Spinal cord (tissue), 10 donors: Measurements from ENCODE around the gene WDR6. TPM values are rescaled to one million over a fixed set of nuclear protein-coding genes. Genes with fewer than 3 reads are reported as not detected.

Experiments used
- DNase-seq, 6 donors: peaks; one replicate each; pipeline versions ENCODE4 v3.0.0 to v3.0.0-alpha.2; 2013 to 2015; ENCODE audit warnings: low spot score in 6 of 6, low read depth in 4 of 6
- H3K27ac ChIP-seq: one replicate; pipeline ENCODE4 v1.5.1; 2013; ENCODE audit warnings: low read depth, low read length, control low read depth
- H3K27me3 ChIP-seq: one replicate; pipeline ENCODE4 v1.6.1; 2013; ENCODE audit warnings: low read length; ENCODE audit not compliant: control insufficient read depth, insufficient read depth
- H3K36me3 ChIP-seq: one replicate; pipeline ENCODE4 v1.6.1; 2013; ENCODE audit warnings: low read length; ENCODE audit not compliant: control insufficient read depth, insufficient read depth
- H3K4me1 ChIP-seq: one replicate; pipeline ENCODE4 v1.6.1; 2013; ENCODE audit warnings: low read length; ENCODE audit not compliant: control insufficient read depth, insufficient read depth
- H3K4me3 ChIP-seq: one replicate; pipeline ENCODE4 v1.5.1; 2013; ENCODE audit warnings: low read depth, low read length, control low read depth
- H3K9me3 ChIP-seq: one replicate; pipeline ENCODE4 v1.6.1; 2013; ENCODE audit warnings: low read length; ENCODE audit not compliant: control insufficient read depth, insufficient read depth
- WGBS: methylation state at CpG from one replicate; pipeline ENCODE4 v1.1.5; 2013; ENCODE audit warnings: missing lambda C conversion rate; ENCODE audit not compliant: insufficient coverage; 5-methylcytosine and 5-hydroxymethylcytosine counted together
- polyA plus RNA-seq, 2 donors: library from polyadenylated mRNA; unstranded; fragments of 120-200 nt; gene quantifications; one replicate each; pipeline ENCODE4 v1.2.1, GENCODE V29; 2013; ENCODE audit not compliant: insufficient read length in 2 of 2
- total RNA-seq, 2 donors: library from RNA; depleted of rRNA in 1 of 2; stranded (reverse); fragments of 120-200 nt in 1 of 2; fragments of >200 nt in 1 of 2; gene quantifications; one replicate each; pipeline versions ENCODE4 v1.2.3 to v1.2.4, GENCODE V29; 2013 to 2014
- donor health status: healthy.

The WDR6 gene
- total and polyA plus RNA-seq, 4 donors: 81.7 to 241 (median 193) TPM

- Histone ChIP-seq H3K27me3 (no peaks in the 10 kb centered on the region), H3K4me1 (no peaks in the 10 kb centered on the region), H3K27ac (no peak overlapping the region), H3K36me3 (peaks cover 81% of the 10 kb centered on the region), H3K9me3 (no peaks in the 10 kb centered on the region), H3K4me3 (no peak overlapping the region)
- WGBS: 83% methylated on average over 10 of the region's 10 CpGs
- DNase-seq: no peak
Measured at GRCh38 chr3:48974076-48974864, 32.9 kb upstream of the WDR6 start.

- no peaks in the 10 kb centered on the region for H3K9me3 ChIP-seq
- no CpG with 5 or more reads among the region's 3 CpGs for WGBS
Measured at GRCh38 chr3:48979451-48979850, 27.7 kb upstream of the WDR6 start.

GRCh38 chr3:48980295-48980694, 26.9 kb upstream of the WDR6 start:
- H3K36me3 ChIP-seq: peaks cover 74% of the 10 kb centered on the region
- H3K27me3 ChIP-seq: no peaks in the 10 kb centered on the region
- WGBS: 90% methylated on average over 3 of the region's 4 CpGs
- no peak for DNase-seq
- H3K4me3 ChIP-seq: no peak overlapping the region
- H3K27ac ChIP-seq: no peak overlapping the region
- H3K4me1 ChIP-seq: no peaks in the 10 kb centered on the region
- H3K9me3 ChIP-seq: no peaks in the 10 kb centered on the region

More at GRCh38 chr3:48979451-48979850, 27.7 kb upstream of the WDR6 start:
- Histone ChIP-seq H3K36me3 (peaks cover 77% of the 10 kb centered on the region), H3K4me1 (no peaks in the 10 kb centered on the region), H3K4me3 (no peak overlapping the region), H3K27ac (no peak overlapping the region), H3K27me3 (no peaks in the 10 kb centered on the region)
- DNase-seq: no peak

- Histone ChIP-seq H3K27ac (no peak overlapping the region), H3K27me3 (no peaks in the 10 kb centered on the region), H3K4me3 (no peak overlapping the region), H3K4me1 (no peaks in the 10 kb centered on the region), H3K36me3 (peaks cover 68% of the 10 kb centered on the region), H3K9me3 (no peaks in the 10 kb centered on the region)
- DNase-seq: no peak
Measured at GRCh38 chr3:48982016-48982415, 25.2 kb upstream of the WDR6 start.

- no peak overlapping the region for H3K27ac ChIP-seq
- no peaks in the 10 kb centered on the region for H3K4me1 ChIP-seq
- 87% methylated on average over 4 of the region's 5 CpGs for WGBS
- DNase-seq: no peak
- no peaks in the 10 kb centered on the region for H3K27me3 ChIP-seq
- H3K36me3 ChIP-seq: peaks cover 61% of the 10 kb centered on the region
- no peak overlapping the region for H3K4me3 ChIP-seq
- no peaks in the 10 kb centered on the region for H3K9me3 ChIP-seq
Measured at GRCh38 chr3:48982686-48983085, 24.5 kb upstream of the WDR6 start.

GRCh38 chr3:48983096-48983495, 24.1 kb upstream of the WDR6 start:
- H3K4me3 ChIP-seq: no peak overlapping the region
- WGBS: 100% methylated on average over 3 of the region's 4 CpGs
- H3K9me3 ChIP-seq: no peaks in the 10 kb centered on the region
- peaks cover 61% of the 10 kb centered on the region for H3K36me3 ChIP-seq
- peaks cover under 1% of the 10 kb centered on the region for H3K4me1 ChIP-seq
- no peaks in the 10 kb centered on the region for H3K27me3 ChIP-seq
- DNase-seq: no peak
- no peak overlapping the region for H3K27ac ChIP-seq

- Histone ChIP-seq H3K36me3 (peaks cover 48% of the 10 kb centered on the region), H3K27ac (no peak overlapping the region), H3K27me3 (no peaks in the 10 kb centered on the region), H3K4me3 (no peak overlapping the region), H3K9me3 (no peaks in the 10 kb centered on the region), H3K4me1 (peaks cover 16% of the 10 kb centered on the region)
- no peak for DNase-seq
Measured at GRCh38 chr3:48984663-48985062, 22.5 kb upstream of the WDR6 start.

- Histone ChIP-seq H3K27ac (no peak overlapping the region), H3K4me1 (peaks cover 21% of the 10 kb centered on the region), H3K4me3 (no peak overlapping the region), H3K36me3 (peaks cover 38% of the 10 kb centered on the region), H3K9me3 (no peaks in the 10 kb centered on the region), H3K27me3 (no peaks in the 10 kb centered on the region)
- DNase-seq: no peak
- WGBS: 92% methylated on average over 4 of the region's 7 CpGs
Measured at GRCh38 chr3:48985831-48986376, 21.3 kb upstream of the WDR6 start.

- Histone ChIP-seq H3K36me3 (peaks cover 19% of the 10 kb centered on the region), H3K4me1 (peaks cover 30% of the 10 kb centered on the region), H3K27ac (peak overlapping the region; percentile 98), H3K4me3 (peak overlapping the region; percentile 81), H3K9me3 (no peaks in the 10 kb centered on the region), H3K27me3 (no peaks in the 10 kb centered on the region)
- no peak for DNase-seq
- 2% methylated on average over 19 of the region's 21 CpGs for WGBS
Measured at GRCh38 chr3:48989126-48989795, 17.9 kb upstream of the WDR6 start.
